Kidney capillary endothelial cell (primary cell): ENCODE results near the gene STAB1.

Source experiments
- DNase-seq: peaks from one replicate; pipeline ENCODE4 v3.0.0-alpha.2; 2018; ENCODE audit warnings: low spot score

The STAB1 gene, protein sequence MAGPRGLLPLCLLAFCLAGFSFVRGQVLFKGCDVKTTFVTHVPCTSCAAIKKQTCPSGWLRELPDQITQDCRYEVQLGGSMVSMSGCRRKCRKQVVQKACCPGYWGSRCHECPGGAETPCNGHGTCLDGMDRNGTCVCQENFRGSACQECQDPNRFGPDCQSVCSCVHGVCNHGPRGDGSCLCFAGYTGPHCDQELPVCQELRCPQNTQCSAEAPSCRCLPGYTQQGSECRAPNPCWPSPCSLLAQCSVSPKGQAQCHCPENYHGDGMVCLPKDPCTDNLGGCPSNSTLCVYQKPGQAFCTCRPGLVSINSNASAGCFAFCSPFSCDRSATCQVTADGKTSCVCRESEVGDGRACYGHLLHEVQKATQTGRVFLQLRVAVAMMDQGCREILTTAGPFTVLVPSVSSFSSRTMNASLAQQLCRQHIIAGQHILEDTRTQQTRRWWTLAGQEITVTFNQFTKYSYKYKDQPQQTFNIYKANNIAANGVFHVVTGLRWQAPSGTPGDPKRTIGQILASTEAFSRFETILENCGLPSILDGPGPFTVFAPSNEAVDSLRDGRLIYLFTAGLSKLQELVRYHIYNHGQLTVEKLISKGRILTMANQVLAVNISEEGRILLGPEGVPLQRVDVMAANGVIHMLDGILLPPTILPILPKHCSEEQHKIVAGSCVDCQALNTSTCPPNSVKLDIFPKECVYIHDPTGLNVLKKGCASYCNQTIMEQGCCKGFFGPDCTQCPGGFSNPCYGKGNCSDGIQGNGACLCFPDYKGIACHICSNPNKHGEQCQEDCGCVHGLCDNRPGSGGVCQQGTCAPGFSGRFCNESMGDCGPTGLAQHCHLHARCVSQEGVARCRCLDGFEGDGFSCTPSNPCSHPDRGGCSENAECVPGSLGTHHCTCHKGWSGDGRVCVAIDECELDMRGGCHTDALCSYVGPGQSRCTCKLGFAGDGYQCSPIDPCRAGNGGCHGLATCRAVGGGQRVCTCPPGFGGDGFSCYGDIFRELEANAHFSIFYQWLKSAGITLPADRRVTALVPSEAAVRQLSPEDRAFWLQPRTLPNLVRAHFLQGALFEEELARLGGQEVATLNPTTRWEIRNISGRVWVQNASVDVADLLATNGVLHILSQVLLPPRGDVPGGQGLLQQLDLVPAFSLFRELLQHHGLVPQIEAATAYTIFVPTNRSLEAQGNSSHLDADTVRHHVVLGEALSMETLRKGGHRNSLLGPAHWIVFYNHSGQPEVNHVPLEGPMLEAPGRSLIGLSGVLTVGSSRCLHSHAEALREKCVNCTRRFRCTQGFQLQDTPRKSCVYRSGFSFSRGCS (N-terminal part only)

DNA sequence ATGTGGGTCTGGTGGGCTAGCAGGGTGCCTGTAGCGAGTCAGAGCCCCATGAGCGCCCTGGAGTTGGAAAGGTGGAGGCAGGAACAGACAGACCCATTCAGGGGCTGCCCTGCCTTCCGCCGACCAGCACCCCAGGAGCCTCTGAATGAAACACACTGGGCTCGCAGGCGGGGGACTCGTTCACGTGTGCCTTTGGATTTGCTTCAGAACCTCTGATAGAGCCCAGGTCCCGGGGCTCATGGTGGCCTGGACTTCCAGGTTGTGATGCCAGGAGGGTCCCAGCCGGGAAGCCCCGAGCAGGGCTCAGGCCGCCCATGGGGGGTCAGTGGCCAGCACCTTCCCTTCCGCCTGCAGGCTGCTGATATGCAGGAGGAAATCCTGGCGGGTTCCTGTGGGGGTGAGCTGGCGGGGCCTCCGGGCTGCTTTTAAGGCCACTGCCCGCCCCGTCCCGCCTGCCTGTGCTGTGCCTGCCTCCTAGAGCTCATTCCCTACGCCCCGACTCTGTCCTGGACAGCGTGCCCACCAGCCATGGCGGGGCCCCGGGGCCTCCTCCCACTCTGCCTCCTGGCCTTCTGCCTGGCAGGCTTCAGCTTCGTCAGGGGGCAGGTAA lies at the start of gene STAB1:
Gene STAB1 (plus strand): TSS at position 453 of the 610 bp plus-strand sequence. CDS start 76 bp downstream, at position 529.
- peak; percentile 88 for DNase-seq

DNA sequence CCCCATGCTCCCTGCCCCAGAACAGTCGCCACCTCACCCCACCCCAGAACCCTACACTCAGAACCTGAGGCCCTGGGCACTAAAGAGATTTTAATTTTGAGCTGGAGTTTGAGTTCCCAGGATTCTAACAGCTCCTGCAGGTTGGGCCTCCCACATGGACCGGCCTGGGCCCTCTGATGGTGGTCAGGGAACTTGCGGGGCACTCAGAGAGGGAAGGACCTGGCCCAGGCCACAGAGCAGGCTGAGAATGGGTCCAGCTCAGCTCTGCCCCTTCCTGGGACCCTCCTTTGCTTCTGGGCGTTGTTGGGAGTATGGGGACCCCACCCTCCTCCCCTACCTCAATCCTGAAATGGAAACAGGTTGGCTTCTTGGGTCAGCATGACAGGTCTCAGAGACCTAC lies 49.1 kb upstream of the STAB1 start:
- DNase-seq, result no peak

DNA sequence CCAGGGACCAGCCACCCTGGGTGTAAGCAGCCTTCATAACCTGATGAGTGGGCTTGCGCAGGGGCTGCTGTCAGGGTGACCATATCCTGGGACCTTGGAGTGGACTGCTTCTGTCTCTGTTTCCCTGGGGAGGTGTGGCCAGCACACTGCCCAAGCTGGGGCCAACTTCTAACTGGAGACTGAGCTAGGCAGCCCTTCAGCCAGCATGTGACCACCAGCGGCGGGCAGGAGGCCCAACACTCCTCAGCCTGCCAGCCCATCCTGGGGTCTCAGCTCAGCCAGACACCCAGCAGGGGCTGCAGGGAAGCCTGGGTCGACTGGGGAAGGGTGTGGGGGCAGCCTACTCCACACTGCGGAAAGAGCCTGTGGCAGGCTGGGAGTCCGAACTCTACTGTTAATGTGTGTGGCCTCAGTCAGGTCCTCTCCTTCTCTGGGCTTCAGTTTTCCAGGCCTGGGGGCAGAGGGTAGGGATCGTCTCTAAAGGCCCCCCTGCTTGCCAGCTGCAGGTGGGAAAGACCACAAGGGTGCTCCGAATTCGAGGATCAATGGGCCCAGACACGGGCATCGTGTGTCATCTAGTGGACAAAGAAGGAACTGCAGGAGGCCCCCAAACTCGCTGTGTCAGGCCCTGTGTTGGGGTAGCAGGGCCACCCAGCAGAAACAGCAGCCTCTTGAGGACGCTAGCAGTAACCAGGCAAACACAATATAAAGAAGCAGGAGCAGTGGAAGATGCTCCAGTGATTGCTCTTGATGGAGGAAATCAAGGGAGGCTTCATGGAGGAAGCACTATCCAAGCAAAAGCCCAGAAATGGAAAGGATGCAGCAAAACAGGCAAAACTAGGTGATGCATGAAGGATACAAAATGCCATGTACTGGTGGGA lies 48.3 kb upstream of the STAB1 start:
- peak; percentile 57 for DNase-seq

DNA sequence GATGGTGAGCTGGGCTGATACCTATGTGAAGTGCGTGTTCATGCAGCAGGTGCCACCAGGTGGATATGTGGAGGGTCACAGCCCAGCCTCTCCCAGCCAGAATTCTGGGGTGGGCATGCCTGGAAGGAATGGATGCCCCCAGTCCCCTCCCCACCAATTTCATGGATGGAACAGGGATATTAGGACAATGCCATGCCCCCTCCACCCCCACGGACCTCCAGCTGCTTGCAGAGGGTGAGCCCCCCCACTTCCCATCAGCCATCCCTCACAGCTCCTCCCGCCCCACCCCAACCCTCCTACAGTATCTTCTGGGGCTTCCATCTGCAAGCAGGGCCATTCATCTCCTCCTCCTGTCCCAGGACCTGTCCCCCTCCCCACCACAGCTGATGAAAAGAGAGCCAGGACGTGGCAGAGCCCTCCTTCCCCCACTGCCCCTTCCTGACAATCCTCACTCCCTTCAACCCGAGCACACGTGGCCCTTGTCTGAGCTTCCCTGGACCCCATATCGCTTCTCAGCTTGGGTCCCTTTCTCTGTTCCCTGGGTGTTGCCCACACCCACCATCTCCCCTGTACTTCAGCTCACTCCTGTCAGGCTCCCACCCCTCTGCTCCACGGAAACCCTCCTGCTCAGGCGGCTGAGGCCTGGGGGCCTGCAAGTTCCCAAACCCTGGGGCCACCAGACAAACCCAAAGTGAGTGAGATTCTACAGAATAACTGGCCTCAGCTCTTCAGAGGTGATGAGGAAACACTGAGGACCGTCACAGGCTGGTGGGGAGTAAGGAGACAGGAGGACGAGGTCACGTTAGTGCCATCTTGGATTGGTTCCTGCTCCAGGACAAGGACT lies 47.4 kb upstream of the STAB1 start:
- DNase-seq, result no peak

DNA sequence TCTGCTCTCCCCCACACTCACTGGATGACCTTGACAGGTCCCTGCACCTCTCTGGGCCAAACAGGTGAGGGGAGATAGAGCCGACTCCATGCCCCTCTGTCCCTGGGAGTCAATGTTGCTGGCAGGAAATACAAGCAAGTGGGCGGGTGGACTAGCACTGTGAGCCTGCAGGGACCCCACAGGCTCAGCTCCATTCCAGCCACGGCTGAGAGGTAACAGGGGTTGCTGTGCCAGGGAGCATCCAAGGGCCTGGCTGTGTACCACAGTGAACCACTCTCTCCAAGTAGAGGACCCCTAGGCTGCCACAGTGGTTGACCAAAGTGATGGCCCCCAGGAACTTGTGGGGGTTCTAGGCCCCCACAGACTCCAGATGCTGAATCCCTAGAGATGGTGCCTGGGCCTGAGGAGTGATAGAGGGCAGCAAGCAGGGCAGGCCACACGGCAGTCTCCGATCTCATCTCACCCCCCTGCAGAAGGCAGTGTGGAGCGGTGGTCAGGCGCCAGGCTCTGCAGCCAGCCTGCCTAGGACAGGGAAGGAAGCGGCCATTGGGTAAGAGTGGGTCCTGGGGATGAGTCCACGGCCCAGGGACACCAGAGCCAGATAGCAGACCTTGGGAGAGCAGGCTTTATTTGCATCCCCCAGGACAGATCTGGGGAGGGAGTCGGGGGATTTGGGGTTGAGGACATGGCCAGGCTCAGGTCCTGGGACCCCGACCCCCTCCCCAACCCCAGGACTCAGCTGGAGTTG lies 44.5 kb upstream of the STAB1 start:
- DNase-seq, result no peak

DNA sequence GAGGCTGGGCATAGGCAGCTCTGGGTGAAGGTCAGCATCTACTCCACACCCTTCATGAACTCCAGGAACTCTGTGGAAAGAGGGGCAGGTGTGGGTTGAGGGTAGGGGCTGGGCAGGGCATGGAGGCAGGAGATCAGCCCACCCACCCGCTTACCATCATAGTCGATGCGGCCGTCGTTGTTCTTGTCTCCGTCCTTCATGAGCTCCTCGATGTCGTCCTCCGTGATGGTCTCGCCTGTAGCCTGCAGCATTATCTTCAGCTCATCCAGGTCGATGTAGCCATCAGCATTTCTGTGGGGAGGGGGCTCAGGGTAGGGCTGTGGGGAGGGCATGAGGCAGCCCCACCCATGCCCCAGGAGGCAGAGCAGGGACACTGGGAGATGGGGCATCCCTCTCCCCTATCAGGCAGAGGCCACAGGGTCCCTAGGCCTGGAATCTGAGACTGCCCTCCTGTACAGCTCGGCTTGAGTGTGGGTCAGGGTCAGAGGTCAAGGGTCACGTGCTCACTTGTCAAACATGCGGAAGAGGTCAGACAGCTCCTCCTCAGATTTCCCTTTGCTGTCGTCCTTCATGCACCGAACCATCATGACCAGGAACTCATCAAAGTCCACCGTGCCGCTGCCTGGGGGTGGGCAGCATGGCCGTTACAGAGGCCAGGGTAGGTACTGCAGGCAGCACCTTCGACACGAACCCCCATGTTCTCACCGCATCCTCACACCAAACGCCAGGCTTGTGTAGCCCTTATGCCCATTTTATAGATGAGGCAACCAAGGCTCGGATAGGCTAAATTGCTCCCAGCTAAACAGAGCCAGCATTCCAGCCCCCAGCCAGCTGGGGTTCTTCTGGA lies 43.7 kb upstream of the STAB1 start:
- DNase-seq, result no peak

DNA sequence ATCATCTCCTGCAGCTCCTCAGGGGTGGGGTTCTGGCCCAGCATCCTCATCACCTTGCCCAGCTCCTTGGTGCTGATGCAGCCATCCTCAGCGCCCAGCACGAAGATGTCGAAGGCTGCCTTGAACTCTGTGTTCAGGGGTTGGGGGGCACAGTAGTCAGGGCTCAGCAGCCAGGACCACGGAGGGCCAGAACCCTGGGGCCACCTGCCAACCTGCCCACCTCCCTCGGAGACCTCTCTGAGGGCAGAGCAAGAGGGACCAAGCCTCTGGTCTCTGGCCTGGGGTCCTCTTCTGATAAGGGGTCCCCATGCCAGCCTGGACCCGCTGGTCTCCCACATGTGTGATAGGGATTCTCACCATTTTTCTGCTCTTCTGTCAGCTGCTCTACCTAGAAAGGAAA lies 43.0 kb upstream of the STAB1 start:
- DNase-seq, result no peak

DNA sequence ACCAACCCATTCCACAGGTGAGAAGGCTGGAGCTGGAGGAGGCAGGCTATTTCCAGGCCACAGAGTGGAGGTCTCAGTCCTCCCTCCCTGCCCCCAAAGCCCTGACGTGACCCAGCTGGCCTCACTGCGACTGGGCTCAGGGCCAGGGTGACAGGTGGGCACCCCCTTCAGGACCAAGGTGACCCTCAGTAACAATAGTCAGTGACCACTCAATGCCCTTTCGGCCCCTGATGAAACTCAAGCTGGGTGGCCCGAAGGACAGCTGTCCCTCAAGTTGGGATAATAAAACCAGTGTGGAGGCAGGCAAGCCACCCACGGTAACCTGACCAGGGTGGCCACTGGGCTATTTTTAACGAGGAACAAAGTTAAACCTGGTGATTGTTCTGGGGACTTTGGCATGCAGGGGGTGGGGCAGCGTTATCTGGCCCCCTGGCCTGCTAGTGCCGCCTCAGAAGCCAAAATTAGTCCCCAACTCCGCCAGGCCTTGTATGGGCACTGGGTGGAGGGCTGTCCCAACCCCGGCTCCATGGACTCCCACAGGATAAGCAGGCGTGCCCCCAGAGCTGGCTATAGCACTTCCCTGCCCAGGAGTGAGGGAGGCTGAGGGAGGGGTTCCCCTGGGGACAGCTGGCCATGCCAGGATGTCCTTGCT lies 42.4 kb upstream of the STAB1 start:
- DNase-seq, result no peak

DNA sequence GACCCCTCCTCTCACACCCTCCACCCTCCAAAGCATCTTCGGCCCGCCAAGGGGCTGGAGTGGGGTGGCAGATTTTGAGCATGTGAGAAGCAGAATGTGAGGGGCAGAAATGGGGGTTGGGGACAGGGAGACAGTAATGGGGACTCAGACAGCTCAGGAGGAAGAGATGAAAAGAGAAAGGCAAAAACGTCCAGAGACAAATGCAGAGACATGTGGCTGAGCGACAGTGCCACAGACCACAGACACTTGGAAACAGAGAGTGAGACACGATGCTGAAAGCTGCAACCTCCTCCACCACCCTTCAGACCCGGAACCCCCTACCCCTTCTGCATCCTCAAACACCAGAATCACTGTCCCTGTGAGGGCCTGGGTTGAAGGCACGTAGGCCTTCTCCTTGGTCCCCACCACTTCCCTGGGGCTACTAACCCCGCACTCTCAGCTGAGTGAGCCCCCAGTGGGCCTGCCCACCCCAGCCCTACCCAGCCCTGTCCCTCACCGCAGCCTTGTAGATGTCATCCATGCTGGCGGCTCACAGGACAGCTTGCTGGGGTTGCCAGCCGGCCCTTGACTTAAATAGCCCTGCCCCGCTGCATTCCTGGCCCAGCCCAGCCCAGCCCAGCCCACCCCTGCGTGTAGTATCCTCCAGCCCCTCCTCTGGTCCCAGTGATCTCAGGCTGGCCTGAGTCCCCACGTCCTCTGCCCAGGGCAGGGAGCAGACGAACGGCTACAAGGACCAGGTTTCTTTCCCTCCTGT lies 41.5 kb upstream of the STAB1 start, which contains the start of gene TNNC1:
Gene TNNC1 (minus strand): TSS at position 546 of the 754 bp plus-strand sequence. CDS start 26 bp downstream, at position 520.
- DNase-seq, result no peak

DNA sequence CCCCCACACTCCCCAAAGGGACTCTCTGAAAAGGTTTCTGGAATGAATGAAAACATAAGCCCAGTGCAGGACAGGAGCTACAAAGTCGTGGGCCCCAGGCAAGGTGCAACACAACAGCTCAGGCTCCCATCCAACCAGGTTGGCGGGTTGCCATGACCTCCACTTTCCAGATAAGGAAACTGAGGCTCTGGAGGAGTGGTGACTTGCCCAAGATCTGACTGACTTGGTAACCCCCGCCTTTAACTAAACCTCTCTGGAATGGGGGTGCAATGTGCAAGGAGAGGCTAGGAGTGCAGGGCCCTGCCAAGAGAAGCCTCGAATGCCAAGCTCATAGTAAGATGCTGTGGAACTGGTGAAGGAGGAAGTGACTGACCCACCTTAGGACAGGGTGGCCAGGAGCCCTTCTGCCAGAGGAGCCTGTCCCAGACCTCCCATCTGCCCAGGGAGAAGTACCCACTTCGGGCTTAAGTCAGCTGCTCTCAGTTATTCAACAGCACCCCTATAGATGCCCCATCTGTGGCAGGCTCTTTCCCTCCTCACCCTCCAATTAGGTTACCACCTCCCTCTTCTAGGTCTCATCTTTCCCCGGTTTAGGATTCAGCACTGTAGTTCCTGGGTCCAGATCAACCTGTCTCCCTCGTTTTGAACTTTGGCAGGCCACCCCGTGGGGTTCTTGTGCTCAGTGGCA lies 40.7 kb upstream of the STAB1 start:
- DNase-seq, result no peak

DNA sequence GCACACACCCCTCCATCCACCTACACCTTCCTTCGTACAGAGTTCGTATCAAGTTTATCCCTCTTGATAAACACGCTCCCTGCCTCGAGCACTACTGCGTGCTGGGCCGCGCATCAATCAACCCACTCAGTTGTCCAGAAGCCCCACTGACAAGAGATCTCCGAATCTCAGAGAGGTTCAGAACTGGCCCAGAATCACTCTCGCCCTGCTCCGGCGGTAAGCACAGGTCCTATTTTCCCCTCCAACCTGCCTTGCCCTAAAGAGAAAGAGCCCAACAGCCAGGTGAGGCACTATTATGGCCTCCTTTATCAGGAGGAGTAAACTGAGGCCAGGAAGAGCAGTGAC lies 40.2 kb upstream of the STAB1 start:
- no peak for DNase-seq

DNA sequence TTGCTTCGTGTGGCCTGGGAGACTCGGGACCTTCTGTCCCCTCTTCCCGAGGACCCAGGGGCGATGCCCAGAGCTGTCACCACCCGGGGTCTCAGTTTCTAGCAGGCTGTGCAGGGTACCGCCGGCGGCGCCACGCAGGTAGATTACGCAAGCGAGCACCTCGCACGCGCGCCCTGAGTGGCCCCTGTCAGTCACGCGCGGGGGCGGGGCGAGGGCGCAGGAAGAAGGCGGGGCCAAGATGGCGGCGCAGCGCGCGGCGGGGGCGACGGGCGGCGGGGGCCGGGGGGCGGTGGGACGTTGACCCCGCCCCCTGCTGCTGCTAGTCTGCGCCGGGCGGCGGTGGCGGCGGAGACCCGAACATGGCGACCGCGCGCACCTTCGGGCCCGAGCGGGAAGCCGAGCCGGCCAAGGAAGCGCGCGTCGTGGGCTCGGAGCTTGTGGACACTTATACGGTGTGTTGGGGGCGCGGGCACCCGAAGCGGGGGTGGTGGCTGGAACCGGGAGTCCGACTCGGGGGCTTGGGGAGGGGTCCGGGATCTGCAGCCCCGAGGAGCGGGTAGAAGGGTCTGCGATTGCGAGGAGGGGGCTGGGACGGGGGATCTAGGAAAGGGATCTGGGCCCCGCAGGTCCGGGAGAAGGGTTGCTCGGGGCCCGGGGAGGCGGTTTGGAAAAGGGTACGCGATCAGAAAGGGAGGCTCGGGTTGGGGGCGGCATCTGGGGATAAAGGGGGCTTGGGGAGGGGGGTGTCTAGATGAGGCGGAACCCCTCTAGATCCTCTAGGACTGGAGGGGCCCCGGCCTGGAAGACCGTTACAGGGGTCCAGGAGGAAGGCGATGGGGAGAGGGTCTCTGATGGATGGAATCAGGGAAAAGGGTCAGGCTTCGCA lies 39.6 kb upstream of the STAB1 start, which contains the start of gene NISCH:
Gene NISCH (plus strand): TSS at position 322 of the 886 bp plus-strand sequence. CDS start 38 bp downstream, at position 360.
- peak; percentile 70 for DNase-seq

DNA sequence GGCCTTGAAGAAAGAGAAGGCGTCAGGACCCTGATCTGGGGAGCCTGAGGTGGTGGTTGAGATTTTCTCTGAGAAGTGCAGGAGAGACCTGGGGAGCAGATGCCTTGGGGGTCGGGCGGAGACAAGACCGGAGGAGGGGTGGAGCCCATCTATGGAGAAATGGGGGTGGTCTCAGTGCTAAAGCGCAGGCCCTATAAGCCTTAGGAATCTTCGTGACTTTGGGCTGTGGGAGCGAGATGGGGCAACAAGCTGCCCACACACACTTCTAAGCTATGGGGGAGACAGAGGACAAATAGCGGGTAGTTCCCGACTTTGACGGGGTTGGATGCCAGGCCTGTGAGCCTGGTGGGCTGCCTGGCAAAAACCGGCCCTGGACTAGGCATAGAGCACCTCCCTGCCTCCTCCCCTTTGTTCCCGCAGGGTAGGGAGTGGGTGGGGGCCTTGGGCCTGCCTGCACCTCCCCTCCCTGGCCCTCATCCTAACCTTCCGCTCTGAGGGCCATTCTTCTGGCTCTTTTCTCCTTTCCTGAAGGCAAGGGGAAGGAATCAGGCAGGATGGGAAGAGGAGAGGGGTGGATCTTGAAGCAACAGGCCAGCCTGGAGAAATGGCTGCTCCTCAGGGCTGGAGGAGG lies 38.9 kb upstream of the STAB1 start:
- no peak for DNase-seq

DNA sequence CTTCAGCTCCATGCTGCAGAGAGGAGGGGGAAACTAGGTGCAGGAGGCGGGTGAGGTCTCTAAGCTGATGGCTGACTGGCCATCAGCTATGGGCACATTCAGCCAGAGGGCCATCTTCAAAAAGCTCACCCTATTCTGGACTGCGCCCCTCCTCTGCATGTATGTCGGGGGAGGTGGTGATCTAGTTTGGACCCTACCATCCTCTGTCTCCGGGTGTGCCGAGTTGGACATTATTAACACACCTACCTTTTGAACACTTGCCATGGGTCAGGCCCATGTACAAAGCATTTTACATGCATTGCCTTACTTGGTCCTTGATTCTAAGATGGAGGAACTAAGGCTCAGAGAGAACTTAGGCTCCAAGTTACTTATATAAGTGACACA lies 38.3 kb upstream of the STAB1 start:
- no peak for DNase-seq
